Suppressor macrophage treated with lipopolysaccharide for 1 hour (primary cell): ENCODE results near the gene INTS2.
"Not testable (repeated sequence)": the region's sequence is repeated elsewhere in the genome, so short reads cannot be mapped to it uniquely, and the experiment has no call there.

Experiments
- DNase-seq, 3 donors: peaks; one replicate each; pipeline ENCODE4 v3.0.0-alpha.2; 2020 to 2022

INTS2 gene

GRCh38 chr17:61887733-61888132 lies 40.0 kb downstream of the INTS2 start:
- DNase-seq: not testable (repeated sequence)

DNA sequence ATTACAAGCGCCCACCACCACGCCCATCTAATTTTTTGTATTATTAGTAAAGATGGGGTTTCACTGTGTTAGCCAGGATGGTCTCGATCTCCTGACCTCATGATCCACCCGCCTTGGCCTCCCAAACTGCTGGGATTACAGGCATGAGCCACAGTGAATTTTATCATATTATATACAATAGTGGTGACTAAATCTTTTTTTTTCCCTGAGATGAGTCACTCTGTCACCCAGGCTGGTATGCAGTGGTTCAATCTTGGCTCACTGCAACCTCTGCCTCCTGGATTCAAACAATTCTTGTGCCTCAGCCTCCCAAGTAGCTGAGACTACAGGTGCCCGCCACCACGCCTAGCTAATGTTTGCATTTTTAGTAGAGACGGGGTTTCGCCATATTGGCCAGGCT lies 41.9 kb downstream of the INTS2 start:
- not testable (repeated sequence) for DNase-seq

DNA sequence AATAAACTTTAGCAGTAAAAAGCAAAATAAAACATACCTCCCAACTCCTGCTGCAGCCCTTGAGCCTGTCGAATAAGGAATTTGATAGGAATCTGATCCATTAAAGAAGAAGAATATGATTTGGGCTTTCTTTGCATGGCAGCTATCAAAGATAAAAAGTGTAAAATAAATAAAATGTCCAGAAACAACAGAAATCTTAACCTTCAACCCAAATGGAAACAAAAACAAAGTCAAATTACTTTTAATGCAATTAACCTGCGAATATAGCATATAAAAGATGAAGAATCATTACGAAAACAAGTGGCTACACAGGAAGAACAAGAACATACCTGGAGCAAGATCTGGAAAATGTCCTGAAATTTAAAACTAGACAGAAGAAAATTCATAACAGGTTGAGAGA lies 42.9 kb downstream of the INTS2 start:
- no peak for DNase-seq

GRCh38 chr17:61880589-61881102 lies 47.1 kb downstream of the INTS2 start:
- no peak for DNase-seq

DNA sequence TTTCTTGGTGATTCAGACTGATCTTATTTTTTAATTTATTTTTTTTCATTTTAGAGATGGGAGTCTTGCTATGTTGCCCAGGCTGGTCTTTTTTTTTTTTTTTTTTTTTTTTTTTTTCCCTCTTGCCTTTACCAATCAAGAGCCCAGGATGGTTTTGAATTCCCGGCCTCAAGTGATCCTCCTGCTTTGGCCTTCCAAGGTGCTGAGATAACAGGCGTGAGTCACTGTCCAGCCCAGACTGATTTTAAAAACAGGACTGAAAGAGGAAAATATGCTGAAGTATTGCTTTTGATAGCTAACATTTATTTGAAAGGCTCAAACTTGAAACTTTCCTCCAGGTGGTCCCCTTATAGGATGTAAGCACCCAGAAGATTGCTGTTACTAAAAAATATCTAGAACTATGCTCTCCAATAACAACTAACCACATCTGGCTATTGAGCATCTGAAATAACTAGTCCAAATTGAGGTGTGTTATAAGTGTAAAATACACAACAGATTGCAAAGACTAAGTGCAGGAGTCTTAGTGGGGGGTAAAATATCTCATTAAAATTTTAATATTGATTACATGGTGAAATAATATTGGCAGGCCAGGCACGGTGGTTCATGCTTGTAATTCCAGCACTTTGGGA lies 48.7 kb downstream of the INTS2 start:
- DNase-seq: no peak

GRCh38 chr17:61878520-61878919 lies 49.3 kb downstream of the INTS2 start:
- no peak for DNase-seq

DNA sequence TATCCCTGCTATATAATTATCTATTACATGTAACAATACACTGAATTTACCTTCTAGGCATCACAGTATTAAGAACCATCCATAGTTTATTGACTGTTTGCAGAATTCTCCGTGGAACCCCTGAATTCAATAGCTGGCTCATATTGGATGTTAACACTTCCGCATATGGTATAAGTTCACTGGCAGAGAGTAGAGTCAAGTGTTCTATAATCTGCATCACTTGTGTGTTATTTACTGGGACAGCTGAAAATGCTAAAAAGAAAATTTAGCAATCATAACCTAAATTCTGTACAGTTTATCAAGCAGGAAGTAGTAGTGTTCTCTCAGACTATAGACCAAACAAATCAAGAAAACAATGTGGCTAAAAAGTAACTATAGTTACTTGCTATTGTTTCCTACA lies 49.9 kb downstream of the INTS2 start:
- DNase-seq: no peak

DNA sequence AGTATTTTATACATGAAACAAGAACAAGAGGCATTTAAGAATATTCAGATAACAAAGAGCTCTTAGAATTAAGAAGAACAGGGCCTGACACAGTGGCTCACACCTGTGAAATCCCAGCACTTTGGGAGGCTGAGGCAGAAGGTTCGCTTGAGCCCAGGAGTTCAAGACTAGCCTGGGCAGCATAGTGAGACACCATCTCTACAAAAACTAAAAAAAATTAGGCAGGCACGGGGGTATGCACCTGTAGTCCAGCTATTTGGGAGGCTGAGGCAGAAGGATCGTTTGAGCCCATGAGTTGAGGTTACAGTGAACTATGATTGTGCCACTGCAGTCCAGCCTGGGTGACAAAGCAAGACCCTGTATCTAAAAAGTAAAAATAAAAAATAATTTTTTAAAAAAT lies 52.0 kb downstream of the INTS2 start:
- DNase-seq: no peak

DNA sequence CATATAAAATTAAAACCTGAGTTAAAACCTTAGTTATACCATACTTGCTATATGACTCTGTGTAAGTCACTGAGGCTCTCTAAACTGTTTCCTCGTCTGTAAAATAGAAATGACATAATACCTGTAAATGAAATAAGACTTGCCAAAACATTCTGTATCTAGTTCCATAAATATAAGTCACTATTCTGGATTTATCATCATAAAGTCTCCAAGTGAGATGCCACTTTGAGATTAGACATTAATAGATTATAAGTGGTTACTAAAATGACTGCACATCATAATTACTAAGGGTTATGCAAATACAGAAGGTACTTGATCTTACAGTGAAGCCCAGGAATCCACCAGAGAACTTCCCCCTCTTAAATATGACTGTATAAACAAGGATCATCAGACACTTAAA lies 52.5 kb downstream of the INTS2 start:
- no peak for DNase-seq

- no peak for DNase-seq
These were observed 53.7 kb downstream of the INTS2 start for GRCh38 chr17:61874075-61874474.

DNA sequence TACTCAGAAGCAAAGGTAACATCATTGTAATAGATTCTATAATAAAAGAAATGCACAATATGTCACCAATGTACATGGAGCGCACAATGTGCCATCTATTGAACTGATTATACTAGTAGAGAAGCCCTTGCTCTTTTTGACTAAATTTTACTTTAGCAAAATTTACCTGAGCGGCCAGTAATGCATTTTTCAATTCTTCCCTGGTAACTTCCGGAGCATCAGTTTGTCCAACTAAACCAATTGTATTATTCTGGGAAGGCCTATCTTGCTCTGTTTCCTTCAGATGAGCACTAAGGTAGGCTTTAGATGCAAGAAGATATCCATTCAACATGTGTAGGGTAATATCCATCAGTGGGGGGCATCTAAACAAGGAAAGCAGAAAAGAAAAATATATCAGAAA lies 55.7 kb downstream of the INTS2 start:
- DNase-seq: no peak

GRCh38 chr17:61869138-61869537 lies 58.6 kb downstream of the INTS2 start:
- DNase-seq: no peak

- no peak for DNase-seq
These were observed 59.7 kb downstream of the INTS2 start for GRCh38 chr17:61868074-61868473.

- no peak for DNase-seq
These were observed 60.7 kb downstream of the INTS2 start for GRCh38 chr17:61867033-61867432.

DNA sequence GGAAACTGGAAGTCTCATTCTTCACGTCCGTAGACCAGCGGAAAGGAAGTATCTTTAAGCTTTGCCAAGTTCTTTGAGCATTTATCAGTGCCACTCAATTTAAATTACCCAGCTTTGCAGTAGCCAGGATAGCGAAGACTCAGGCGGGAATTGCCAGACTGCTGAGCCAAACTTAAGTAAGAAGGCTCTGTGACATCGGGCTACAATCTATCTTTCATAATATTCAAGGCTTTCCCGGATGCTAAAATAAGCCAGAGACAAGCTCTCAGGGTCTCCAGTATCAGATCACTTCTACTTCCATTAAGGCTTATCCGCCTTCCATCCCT lies 64.0 kb downstream of the INTS2 start:
- DNase-seq: peak in 2 of 3 donors; percentile 42 to 55

DNA sequence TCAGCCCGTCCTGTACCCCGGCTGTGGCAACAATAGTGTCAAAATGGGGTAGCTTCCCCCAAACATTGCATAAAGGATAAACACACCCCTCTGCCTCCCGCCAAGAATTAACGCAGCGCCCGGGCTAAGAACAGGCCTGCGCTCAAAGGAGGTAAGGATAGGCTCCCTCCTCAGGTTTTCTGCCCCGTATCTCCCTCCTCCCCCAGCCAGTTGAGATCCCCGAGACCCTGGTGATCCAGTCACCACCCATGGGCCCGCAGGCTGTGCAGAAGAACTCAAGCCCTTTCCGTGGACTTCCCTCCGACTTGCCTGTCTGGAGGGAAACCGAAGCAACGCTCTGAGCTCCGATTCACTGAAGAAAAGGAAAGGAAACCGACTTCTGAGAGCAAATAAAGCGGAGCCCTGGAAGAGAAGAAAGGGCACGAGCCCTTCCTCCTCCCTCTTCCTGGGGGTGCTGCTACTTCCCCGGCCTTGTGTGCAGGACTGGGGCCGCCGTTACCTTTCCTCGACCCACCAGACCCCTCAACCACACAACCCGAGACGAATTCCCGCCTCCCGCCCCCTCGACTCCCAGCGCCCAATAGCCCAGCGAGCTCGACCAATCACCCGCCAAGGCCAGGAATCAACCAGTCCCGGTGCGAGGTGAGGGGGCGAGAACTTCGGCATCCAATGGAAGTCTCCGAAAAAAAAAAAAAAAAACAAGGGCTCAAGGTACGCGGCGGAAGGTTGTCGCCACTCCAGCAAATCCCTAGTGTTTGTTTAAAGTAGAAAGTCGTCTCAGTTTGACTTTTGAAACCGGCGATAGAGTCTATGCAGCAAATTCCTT lies 64.6 kb downstream of the INTS2 start, which contains the start of gene BRIP1:
Gene BRIP1 (minus strand): TSS at position 554 of the 826 bp plus-strand sequence. CDS start 1,989 bp downstream, outside the sequence.
- DNase-seq: peak; percentile 93 to 94 (median 94)

GRCh38 chr17:61862105-61862574 lies 65.6 kb downstream of the INTS2 start:
- DNase-seq: no peak

DNA sequence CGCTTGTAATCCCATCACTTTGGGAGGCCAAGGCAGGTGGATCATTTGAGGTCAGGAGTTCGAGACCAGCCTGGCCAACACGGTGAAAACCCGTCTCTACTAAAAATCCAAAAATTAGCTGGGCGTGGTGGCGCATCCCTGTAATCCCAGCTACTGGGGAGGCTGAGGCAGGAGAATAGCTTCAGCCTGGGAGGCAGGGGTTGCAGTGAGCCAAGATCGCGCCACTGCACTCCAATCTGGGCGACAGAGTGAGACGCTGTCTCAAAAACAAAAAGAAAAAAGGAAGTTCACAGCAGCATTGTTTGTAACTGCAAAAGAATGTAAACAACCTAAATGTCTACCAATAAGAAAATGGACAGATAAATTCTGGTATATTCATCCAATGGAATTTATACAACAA lies 67.4 kb downstream of the INTS2 start:
- not testable (repeated sequence) for DNase-seq

GRCh38 chr17:61856035-61856434 lies 71.7 kb downstream of the INTS2 start:
- DNase-seq: peak; percentile 45 to 81 (median 55)

GRCh38 chr17:61852857-61853256 lies 74.9 kb downstream of the INTS2 start:
- DNase-seq: no peak

DNA sequence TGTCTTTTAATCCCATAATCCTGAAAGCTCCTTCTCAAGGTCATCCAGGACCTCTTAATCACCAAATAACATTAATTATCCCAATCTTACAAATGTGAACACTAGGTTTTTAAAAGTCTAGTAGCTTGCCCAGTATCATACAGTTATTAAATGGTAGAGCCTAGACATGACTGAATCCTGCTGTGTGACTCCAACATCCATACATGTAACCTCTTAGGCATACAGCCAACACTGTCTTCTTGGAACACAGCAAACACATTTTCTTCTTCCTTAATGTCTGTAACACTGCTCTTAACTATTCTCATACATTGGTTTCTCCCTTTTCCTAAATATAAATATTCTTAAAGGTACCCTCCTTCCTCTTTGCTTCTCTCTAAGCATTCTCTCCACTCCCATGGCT lies 78.1 kb downstream of the INTS2 start:
- no peak for DNase-seq

DNA sequence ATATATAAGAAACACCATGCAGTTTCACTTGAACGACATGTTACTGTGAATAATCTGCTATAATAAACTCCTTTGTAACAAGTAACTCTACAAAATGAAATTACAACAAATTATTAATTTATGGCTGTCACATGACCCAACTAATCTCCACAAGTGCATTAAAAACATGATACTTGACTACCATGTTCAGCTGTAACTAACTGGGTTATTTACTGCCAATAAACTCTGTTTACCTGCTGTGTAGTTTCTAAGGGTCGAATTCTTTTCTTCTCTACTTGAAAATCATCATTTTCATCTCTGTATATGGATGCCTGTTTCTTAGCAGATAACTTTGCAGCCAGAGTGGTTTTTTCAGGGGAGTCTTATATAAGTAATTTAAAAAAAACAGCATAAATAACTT lies 78.9 kb downstream of the INTS2 start:
- no peak for DNase-seq

DNA sequence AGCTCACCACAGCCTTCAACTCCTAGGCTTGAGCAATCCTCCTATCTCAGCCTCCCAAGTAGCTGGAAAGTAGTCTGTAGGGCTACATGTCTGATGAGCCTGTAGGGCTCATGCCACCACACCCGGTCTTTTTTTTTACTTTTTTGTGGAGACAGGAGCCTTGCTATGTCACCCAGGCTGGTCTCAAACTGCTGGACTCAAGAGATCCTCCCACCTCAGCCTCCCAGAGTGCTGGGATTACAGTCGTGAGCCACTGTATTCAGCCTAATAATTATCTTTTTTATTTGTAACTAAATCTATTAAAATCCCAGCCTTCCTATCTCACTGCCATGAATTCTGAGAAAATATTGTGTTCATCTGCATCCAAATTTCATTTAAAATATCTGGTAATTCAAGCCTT lies 79.5 kb downstream of the INTS2 start:
- DNase-seq: no peak

- DNase-seq: no peak
These were observed 80.1 kb downstream of the INTS2 start for GRCh38 chr17:61847659-61848058.
